GM23338 (cell line): ENCODE results near the gene MED13L. TPM values are rescaled to one million over a fixed set of nuclear protein-coding genes. Genes with fewer than 3 reads are reported as not detected.
"Not testable (repeated sequence)": the region's sequence is repeated elsewhere in the genome, so short reads cannot be mapped to it uniquely, and the experiment has no call there.

ENCODE experiments used
- ATAC-seq: fragments of 200-7000 bp; cut with Tn5 transposase; 3 replicates; pipeline ENCODE4 v1.9.1; 2020
- DNase-seq: peaks from one replicate; pipeline ENCODE4 v3.0.0-alpha.2; 2015; ENCODE audit warnings: low spot score
- H2AFZ ChIP-seq: fragments of 200-600 bp; sonication (generic); 2 replicates; pipeline ENCODE4 v1.8.0; 2016; ENCODE audit warnings: antibody characterized with exemption, mild to moderate bottlenecking, moderate library complexity
- H3F3A ChIP-seq: fragments of 200-600 bp; sonication (generic); replicated peaks from 2 replicates; pipeline ENCODE4 v1.8.0; 2017; ENCODE audit warnings: antibody characterized with exemption, mixed run types, low read depth
- H3K27ac ChIP-seq: fragments of 200-600 bp; sonication (generic); 2 replicates; pipeline ENCODE4 v1.6.1; 2016; ENCODE audit warnings: low read depth
- H3K27me3 ChIP-seq: fragments of 200-600 bp; sonication (generic); 2 replicates; pipeline ENCODE4 v1.8.0; 2016; ENCODE audit warnings: mild to moderate bottlenecking, mixed run types, moderate library complexity; ENCODE audit not compliant: insufficient read depth
- H3K36me3 ChIP-seq: fragments of 200-600 bp; sonication (generic); 2 replicates; pipeline ENCODE4 v1.8.0; 2016; ENCODE audit warnings: mild to moderate bottlenecking; ENCODE audit not compliant: insufficient read depth
- H3K4me1 ChIP-seq: fragments of 200-600 bp; sonication (generic); 2 replicates; pipeline ENCODE4 v1.8.0; 2016; ENCODE audit warnings: mild to moderate bottlenecking, moderate library complexity; ENCODE audit not compliant: insufficient read depth
- H3K4me2 ChIP-seq: fragments of 200-600 bp; sonication (generic); 2 replicates; pipeline ENCODE4 v1.7.1; 2017; ENCODE audit warnings: mixed run types
- H3K4me3 ChIP-seq: fragments of 200-600 bp; sonication (generic); 2 replicates; pipeline ENCODE4 v1.6.1; 2016; ENCODE audit warnings: mixed run types
- H3K79me2 ChIP-seq: fragments of 200-600 bp; sonication (generic); replicated peaks from 2 replicates; pipeline ENCODE4 v1.8.0; 2017; ENCODE audit warnings: mild to moderate bottlenecking; ENCODE audit not compliant: insufficient read depth
- H3K9me2 ChIP-seq: fragments of 200-600 bp; sonication (generic); 2 replicates; pipeline ENCODE4 v1.8.0; 2017; ENCODE audit not compliant: insufficient read depth
- H4K20me1 ChIP-seq: fragments of 200-600 bp; sonication (generic); replicated peaks from 2 replicates; pipeline ENCODE4 v1.8.0; 2017; ENCODE audit warnings: mild to moderate bottlenecking; ENCODE audit not compliant: insufficient read depth
- H3K27ac Mint-ChIP-seq: 2 replicates; pipeline ENCODE4 v1.8.0; 2020; ENCODE audit warnings: inconsistent platforms, mild to moderate bottlenecking, moderate library complexity, mixed read lengths
- H3K27me3 Mint-ChIP-seq: 3 replicates; pipeline ENCODE4 v1.8.0; 2022; ENCODE audit warnings: low read depth, mild to moderate bottlenecking, moderate library complexity, mixed read lengths, inconsistent platforms; ENCODE audit not compliant: insufficient read depth, poor library complexity
- H3K36me3 Mint-ChIP-seq: 3 replicates; pipeline ENCODE4 v1.8.0; 2021; ENCODE audit warnings: low read depth, mild to moderate bottlenecking, inconsistent platforms, moderate library complexity, mixed read lengths
- H3K4me1 Mint-ChIP-seq: 3 replicates; pipeline ENCODE4 v1.8.0; 2020; ENCODE audit warnings: mild to moderate bottlenecking, inconsistent platforms, mixed read lengths
- H3K4me3 Mint-ChIP-seq: 3 replicates; pipeline ENCODE4 v1.8.0; 2021; ENCODE audit warnings: moderate library complexity, mild to moderate bottlenecking, inconsistent platforms, mixed read lengths
- H3K9me3 Mint-ChIP-seq: 3 replicates; pipeline ENCODE4 v1.8.0; 2020; ENCODE audit warnings: moderate library complexity, mild to moderate bottlenecking, inconsistent platforms, mixed read lengths
- EZH2 ChIP-seq: fragments of 200-600 bp; sonication (generic); IDR thresholded peaks from one replicate; pipeline ENCODE4 v1.8.0; 2017; ENCODE audit warnings: antibody characterized with exemption, mild to moderate bottlenecking, low read depth; ENCODE audit not compliant: unreplicated experiment
- EZH2phosphoT487 ChIP-seq: fragments of 200-600 bp; sonication (generic); IDR thresholded peaks from one replicate; pipeline ENCODE4 v1.8.1; 2018; ENCODE audit warnings: antibody characterized with exemption; ENCODE audit not compliant: unreplicated experiment
- JUNB ChIP-seq: IDR thresholded peaks from one replicate; pipeline ENCODE4 v1.6.1; 2016; ENCODE audit warnings: antibody characterized with exemption; ENCODE audit not compliant: unreplicated experiment
- STAT1 ChIP-seq: IDR thresholded peaks from one replicate; pipeline ENCODE4 v1.6.1; 2016; ENCODE audit warnings: antibody characterized with exemption; ENCODE audit not compliant: unreplicated experiment
- ZNF114 ChIP-seq: fragments of 250-450 bp; sonication (Bioruptor Pico); IDR thresholded peaks from 2 replicates; pipeline ENCODE4 v1.5.0; 2020; ENCODE audit warnings: mild to moderate bottlenecking, moderate library complexity
- ZNF331 ChIP-seq: fragments of 250-450 bp; sonication (Bioruptor Pico); IDR thresholded peaks from 2 replicates; pipeline ENCODE4 v1.5.0; 2020; ENCODE audit warnings: low read depth, mild to moderate bottlenecking, moderate library complexity
- polyA plus RNA-seq: library from polyadenylated mRNA; unstranded; fragments of >200 nt; fragmentation: Nextera tagmentation; extraction: Ambion mirVana; gene quantifications from 2 replicates; pipeline ENCODE4 v1.2.1, GENCODE V29; 2016
- total RNA-seq: library from RNA; depleted of rRNA; stranded (reverse); fragments of >200 nt; shearing (Covaris generic); gene quantifications from 2 replicates; pipeline ENCODE4 v1.2.3, GENCODE V29; 2014
- TF ChIP-seq, protein P1 (sequence below): fragments of 250-450 bp; sonication (Bioruptor Pico); IDR thresholded peaks from 2 replicates; pipeline ENCODE4 v1.5.0; 2020; ENCODE audit warnings: mild to moderate bottlenecking, moderate library complexity
- TF ChIP-seq, protein P2 (sequence below): IDR thresholded peaks from one replicate; pipeline ENCODE4 v1.6.1; 2018; ENCODE audit warnings: antibody characterized with exemption; ENCODE audit not compliant: unreplicated experiment

The MED13L gene
- total and polyA plus RNA-seq, 2 experiments from 2014 or later: 20.9 to 73.6 TPM

DNA sequence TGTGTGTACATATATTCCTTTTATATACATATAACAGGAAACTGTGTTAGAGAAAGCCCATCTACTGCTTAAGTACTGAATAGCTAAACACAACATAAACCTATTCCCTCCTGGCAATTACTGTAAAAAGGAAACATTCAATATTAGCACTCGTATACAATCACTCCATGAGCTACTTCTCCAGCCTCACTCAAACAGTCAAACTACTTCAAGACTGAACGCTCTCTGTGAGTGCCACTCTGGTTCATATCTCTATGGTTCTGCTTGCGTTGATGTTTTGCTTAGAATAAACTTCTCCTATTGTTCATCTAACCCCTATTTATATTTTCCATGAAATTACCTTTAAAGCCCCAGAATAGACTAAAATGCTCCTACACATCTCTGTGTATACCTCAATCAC is 243.7 kb downstream of the MED13L start:
- peaks cover 62% of the 10 kb centered on the region for H3K79me2 ChIP-seq
- H3K4me1 ChIP-seq: peaks cover 4% of the 10 kb centered on the region; the same call in 1 of the 2 replicates
- Mint-ChIP-seq H3K4me1 (peaks cover 4% of the 10 kb centered on the region; the same call in 2 of the 3 replicates), H3K27me3 (no peaks in the 10 kb centered on the region), H3K36me3 (peaks cover 3% of the 10 kb centered on the region; the same call in 1 of the 3 replicates), H3K9me3 (no peaks in the 10 kb centered on the region; the same call in 1 of the 3 replicates), H3K27ac (no peak overlapping the region), H3K4me3 (no peak overlapping the region)
- H3K4me2 ChIP-seq: no peak overlapping the region
- ATAC-seq (no peak), DNase-seq (no peak)
- no peak overlapping the region for H2AFZ ChIP-seq
- TF ChIP-seq, protein P1, sequence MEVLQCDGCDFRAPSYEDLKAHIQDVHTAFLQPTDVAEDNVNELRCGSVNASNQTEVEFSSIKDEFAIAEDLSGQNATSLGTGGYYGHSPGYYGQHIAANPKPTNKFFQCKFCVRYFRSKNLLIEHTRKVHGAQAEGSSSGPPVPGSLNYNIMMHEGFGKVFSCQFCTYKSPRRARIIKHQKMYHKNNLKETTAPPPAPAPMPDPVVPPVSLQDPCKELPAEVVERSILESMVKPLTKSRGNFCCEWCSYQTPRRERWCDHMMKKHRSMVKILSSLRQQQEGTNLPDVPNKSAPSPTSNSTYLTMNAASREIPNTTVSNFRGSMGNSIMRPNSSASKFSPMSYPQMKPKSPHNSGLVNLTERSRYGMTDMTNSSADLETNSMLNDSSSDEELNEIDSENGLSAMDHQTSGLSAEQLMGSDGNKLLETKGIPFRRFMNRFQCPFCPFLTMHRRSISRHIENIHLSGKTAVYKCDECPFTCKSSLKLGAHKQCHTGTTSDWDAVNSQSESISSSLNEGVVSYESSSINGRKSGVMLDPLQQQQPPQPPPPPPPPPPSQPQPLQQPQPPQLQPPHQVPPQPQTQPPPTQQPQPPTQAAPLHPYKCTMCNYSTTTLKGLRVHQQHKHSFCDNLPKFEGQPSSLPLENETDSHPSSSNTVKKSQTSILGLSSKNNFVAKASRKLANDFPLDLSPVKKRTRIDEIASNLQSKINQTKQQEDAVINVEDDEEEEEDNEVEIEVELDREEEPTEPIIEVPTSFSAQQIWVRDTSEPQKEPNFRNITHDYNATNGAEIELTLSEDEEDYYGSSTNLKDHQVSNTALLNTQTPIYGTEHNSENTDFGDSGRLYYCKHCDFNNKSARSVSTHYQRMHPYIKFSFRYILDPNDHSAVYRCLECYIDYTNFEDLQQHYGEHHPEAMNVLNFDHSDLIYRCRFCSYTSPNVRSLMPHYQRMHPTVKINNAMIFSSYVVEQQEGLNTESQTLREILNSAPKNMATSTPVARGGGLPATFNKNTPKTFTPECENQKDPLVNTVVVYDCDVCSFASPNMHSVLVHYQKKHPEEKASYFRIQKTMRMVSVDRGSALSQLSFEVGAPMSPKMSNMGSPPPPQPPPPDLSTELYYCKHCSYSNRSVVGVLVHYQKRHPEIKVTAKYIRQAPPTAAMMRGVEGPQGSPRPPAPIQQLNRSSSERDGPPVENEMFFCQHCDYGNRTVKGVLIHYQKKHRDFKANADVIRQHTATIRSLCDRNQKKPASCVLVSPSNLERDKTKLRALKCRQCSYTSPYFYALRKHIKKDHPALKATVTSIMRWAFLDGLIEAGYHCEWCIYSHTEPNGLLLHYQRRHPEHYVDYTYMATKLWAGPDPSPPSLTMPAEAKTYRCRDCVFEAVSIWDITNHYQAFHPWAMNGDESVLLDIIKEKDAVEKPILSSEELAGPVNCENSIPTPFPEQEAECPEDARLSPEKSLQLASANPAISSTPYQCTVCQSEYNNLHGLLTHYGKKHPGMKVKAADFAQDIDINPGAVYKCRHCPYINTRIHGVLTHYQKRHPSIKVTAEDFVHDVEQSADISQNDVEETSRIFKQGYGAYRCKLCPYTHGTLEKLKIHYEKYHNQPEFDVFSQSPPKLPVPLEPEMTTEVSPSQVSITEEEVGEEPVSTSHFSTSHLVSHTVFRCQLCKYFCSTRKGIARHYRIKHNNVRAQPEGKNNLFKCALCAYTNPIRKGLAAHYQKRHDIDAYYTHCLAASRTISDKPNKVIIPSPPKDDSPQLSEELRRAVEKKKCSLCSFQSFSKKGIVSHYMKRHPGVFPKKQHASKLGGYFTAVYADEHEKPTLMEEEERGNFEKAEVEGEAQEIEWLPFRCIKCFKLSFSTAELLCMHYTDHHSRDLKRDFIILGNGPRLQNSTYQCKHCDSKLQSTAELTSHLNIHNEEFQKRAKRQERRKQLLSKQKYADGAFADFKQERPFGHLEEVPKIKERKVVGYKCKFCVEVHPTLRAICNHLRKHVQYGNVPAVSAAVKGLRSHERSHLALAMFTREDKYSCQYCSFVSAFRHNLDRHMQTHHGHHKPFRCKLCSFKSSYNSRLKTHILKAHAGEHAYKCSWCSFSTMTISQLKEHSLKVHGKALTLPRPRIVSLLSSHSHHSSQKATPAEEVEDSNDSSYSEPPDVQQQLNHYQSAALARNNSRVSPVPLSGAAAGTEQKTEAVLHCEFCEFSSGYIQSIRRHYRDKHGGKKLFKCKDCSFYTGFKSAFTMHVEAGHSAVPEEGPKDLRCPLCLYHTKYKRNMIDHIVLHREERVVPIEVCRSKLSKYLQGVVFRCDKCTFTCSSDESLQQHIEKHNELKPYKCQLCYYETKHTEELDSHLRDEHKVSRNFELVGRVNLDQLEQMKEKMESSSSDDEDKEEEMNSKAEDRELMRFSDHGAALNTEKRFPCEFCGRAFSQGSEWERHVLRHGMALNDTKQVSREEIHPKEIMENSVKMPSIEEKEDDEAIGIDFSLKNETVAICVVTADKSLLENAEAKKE: no peak
- TF ChIP-seq JUNB (no peak), STAT1 (no peak), EZH2 (no peak), EZH2phosphoT487 (no peak), ZNF331 (no peak), ZNF114 (no peak)
- TF ChIP-seq, protein P2, sequence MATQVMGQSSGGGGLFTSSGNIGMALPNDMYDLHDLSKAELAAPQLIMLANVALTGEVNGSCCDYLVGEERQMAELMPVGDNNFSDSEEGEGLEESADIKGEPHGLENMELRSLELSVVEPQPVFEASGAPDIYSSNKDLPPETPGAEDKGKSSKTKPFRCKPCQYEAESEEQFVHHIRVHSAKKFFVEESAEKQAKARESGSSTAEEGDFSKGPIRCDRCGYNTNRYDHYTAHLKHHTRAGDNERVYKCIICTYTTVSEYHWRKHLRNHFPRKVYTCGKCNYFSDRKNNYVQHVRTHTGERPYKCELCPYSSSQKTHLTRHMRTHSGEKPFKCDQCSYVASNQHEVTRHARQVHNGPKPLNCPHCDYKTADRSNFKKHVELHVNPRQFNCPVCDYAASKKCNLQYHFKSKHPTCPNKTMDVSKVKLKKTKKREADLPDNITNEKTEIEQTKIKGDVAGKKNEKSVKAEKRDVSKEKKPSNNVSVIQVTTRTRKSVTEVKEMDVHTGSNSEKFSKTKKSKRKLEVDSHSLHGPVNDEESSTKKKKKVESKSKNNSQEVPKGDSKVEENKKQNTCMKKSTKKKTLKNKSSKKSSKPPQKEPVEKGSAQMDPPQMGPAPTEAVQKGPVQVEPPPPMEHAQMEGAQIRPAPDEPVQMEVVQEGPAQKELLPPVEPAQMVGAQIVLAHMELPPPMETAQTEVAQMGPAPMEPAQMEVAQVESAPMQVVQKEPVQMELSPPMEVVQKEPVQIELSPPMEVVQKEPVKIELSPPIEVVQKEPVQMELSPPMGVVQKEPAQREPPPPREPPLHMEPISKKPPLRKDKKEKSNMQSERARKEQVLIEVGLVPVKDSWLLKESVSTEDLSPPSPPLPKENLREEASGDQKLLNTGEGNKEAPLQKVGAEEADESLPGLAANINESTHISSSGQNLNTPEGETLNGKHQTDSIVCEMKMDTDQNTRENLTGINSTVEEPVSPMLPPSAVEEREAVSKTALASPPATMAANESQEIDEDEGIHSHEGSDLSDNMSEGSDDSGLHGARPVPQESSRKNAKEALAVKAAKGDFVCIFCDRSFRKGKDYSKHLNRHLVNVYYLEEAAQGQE: no peak
- no peak overlapping the region for H3K27ac ChIP-seq
- no peaks in the 10 kb centered on the region for H3K9me2 ChIP-seq
- H3K36me3 ChIP-seq: no peaks in the 10 kb centered on the region
- no peaks in the 10 kb centered on the region for H3F3A ChIP-seq
- no peaks in the 10 kb centered on the region for H4K20me1 ChIP-seq
- no peak overlapping the region for H3K4me3 ChIP-seq
- H3K27me3 ChIP-seq: no peaks in the 10 kb centered on the region

- H3K27ac Mint-ChIP-seq: not testable (repeated sequence)
These were observed 245.9 kb downstream of the MED13L start for GRCh38 chr12:116031624-116032023.

More at GRCh38 chr12:116031624-116032023, 245.9 kb downstream of the MED13L start:
- peaks cover 54% of the 10 kb centered on the region for H3K79me2 ChIP-seq
- H3F3A ChIP-seq, H3K4me2 ChIP-seq, H3K27ac ChIP-seq, H3K4me3 ChIP-seq, H3K4me1 Mint-ChIP-seq, H3K36me3 Mint-ChIP-seq, H3K27me3 Mint-ChIP-seq, H4K20me1 ChIP-seq, H2AFZ ChIP-seq, H3K9me3 Mint-ChIP-seq, ATAC-seq, H3K9me2 ChIP-seq, H3K36me3 ChIP-seq, H3K4me3 Mint-ChIP-seq, DNase-seq, H3K4me1 ChIP-seq, H3K27me3 ChIP-seq: not testable (repeated sequence)
